HEK293T (cell line): ENCODE measurements around the gene ELP1.
"Not testable (repeated sequence)": the region's sequence is repeated elsewhere in the genome, so short reads cannot be mapped to it uniquely, and the experiment has no call there.

ENCODE experiments used
- CTCF ChIA-PET: fragments of 350-600 bp; formaldehyde crosslinking; extraction: SDS; loops from one replicate; lab custom pipeline; 2021; ENCODE audit warnings: antibody characterized with exemption, inconsistent platforms; lab: Yijun Ruan, JAX
- POLR2A ChIA-PET: fragments of 350-600 bp; formaldehyde crosslinking; extraction: SDS; loops from one replicate; lab custom pipeline; 2020; ENCODE audit warnings: antibody characterized with exemption, inconsistent platforms; lab: Yijun Ruan, JAX
- DNase-seq: peaks from one replicate; pipeline ENCODE4 v3.0.0; 2012; ENCODE audit warnings: mixed read lengths; ENCODE audit errors: extremely low spot score
- ARNT ChIP-seq: fragments of 450-650 bp; IDR thresholded peaks from 2 replicates; pipeline ENCODE4 v1.6.1; 2017; ENCODE audit warnings: mild to moderate bottlenecking
- BHLHE40 ChIP-seq: fragments of 450-650 bp; IDR thresholded peaks from 2 replicates; pipeline ENCODE4 v1.6.1; 2016; ENCODE audit warnings: mild to moderate bottlenecking, moderate library complexity, borderline replicate concordance
- CTBP1 ChIP-seq: fragments of 450-650 bp; IDR thresholded peaks from 2 replicates; pipeline ENCODE4 v1.6.1; 2016; ENCODE audit warnings: borderline replicate concordance
- ELF4 ChIP-seq: fragments of 450-650 bp; IDR thresholded peaks from 2 replicates; pipeline ENCODE4 v1.6.1; 2017; ENCODE audit warnings: antibody characterized with exemption
- FOXA1 ChIP-seq: fragments of 450-650 bp; IDR thresholded peaks from 2 replicates; pipeline ENCODE4 v1.6.1; 2016; ENCODE audit warnings: mild to moderate bottlenecking
- FOXK2 ChIP-seq: fragments of 450-650 bp; IDR thresholded peaks from 2 replicates; pipeline ENCODE4 v1.6.1; 2016; ENCODE audit warnings: mild to moderate bottlenecking
- FOXM1 ChIP-seq: fragments of 450-650 bp; IDR thresholded peaks from 2 replicates; pipeline ENCODE4 v1.6.1; 2017; ENCODE audit warnings: mild to moderate bottlenecking, borderline replicate concordance
- HDGF ChIP-seq: fragments of 450-650 bp; IDR thresholded peaks from 2 replicates; pipeline ENCODE4 v1.6.1; 2017; ENCODE audit warnings: antibody characterized with exemption, borderline replicate concordance
- L3MBTL2 ChIP-seq: fragments of 450-650 bp; conservative IDR thresholded peaks from 2 replicates; pipeline ENCODE4 v1.6.1; 2016; ENCODE audit warnings: mild to moderate bottlenecking
- LEF1 ChIP-seq: fragments of 450-650 bp; IDR thresholded peaks from 2 replicates; pipeline ENCODE4 v1.6.1; 2017; ENCODE audit warnings: mild to moderate bottlenecking, borderline replicate concordance
- NFRKB ChIP-seq: fragments of 450-650 bp; IDR thresholded peaks from 2 replicates; pipeline ENCODE4 v1.6.1; 2016; ENCODE audit warnings: mild to moderate bottlenecking, moderate library complexity
- SP1 ChIP-seq: fragments of 450-650 bp; IDR thresholded peaks from 2 replicates; pipeline ENCODE4 v1.6.1; 2017
- SUZ12 ChIP-seq: fragments of 450-650 bp; IDR thresholded peaks from 2 replicates; pipeline ENCODE4 v1.6.1; 2016; ENCODE audit warnings: mild to moderate bottlenecking
- TARDBP ChIP-seq: fragments of 450-650 bp; IDR thresholded peaks from 2 replicates; pipeline ENCODE4 v1.6.1; 2016
- ZNF384 ChIP-seq: fragments of 450-650 bp; IDR thresholded peaks from 2 replicates; pipeline ENCODE4 v1.6.1; 2016
- TF ChIP-seq, protein P1 (sequence below): fragments of 450-650 bp; IDR thresholded peaks from 2 replicates; pipeline ENCODE4 v1.6.1; 2016

Gene ELP1

DNA sequence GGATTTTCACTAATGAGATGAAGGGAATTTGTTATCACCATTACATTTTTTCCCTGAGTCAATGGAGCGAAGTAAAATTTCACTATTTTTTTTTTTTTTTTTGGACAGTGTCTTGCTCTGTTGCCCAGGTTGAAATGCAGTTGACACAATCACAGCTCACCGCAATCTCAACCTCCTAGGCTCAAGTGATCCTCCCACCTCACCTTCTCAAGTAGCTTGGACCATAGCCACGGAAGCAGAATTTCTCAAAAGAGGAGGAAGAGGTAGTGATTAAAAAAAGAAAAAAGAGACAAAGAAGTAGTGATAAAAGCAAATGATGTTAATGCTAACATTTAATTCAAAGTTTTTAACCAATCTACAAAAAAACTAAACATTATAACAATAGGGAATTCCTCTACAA lies 29.8 kb downstream of the ELP1 start:
- ChIA-PET CTCF (interaction anchor here (1.0 kb wide), 1 partner anchor 12 kb away, joined by 3 read pairs; no protein-coding TSS in a partner anchor), POLR2A (no interaction called here)
- TF ChIP-seq, protein P1, sequence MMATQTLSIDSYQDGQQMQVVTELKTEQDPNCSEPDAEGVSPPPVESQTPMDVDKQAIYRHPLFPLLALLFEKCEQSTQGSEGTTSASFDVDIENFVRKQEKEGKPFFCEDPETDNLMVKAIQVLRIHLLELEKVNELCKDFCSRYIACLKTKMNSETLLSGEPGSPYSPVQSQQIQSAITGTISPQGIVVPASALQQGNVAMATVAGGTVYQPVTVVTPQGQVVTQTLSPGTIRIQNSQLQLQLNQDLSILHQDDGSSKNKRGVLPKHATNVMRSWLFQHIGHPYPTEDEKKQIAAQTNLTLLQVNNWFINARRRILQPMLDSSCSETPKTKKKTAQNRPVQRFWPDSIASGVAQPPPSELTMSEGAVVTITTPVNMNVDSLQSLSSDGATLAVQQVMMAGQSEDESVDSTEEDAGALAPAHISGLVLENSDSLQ = no peak
- TF ChIP-seq SUZ12 (no peak), L3MBTL2 (no peak), BHLHE40 (no peak), ZNF384 (no peak), LEF1 (no peak), FOXA1 (no peak), TARDBP (no peak), HDGF (no peak), FOXM1 (no peak), NFRKB (no peak)
- DNase-seq = no peak

DNA sequence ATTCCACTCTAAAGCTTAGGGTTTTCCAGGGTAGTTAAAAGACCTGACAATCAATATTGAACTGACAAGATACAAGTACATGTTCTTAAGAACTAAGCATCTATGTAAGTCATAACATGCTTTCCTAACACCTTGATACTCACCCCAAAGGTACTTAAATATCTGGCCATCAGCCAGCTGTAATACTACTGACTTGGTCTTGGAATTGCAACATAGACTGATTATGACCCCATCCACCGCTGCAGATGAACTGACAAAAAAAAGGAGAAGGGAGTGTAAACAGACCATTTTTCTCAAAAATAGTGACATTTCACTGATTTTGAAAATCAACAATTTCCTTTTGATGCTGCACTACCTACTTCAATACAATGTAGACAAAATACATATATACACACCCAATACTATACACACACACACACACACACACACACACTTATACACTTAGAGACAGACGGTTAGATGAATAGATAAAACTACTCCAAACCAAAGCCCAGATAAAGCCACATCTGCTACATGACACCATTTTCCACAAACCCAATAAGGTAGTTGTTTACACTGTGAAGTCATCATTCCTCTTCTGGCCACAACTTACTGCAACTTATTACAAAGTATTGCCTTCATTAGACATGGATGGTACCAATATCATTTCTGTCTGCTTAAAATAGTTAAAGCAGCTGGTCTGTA lies 30.4 kb downstream of the ELP1 start:
- POLR2A ChIA-PET = no interaction called here
- TF ChIP-seq NFRKB (no peak), ELF4 (no peak), FOXM1 (no peak), ARNT (no peak), FOXK2 (no peak), LEF1 (no peak), TARDBP (no peak), BHLHE40 (no peak)
- no peak for DNase-seq
- CTCF ChIA-PET = interaction anchor here (1.0 kb wide), 1 partner anchor 11 kb away, joined by 3 read pairs; no protein-coding TSS in a partner anchor

DNA sequence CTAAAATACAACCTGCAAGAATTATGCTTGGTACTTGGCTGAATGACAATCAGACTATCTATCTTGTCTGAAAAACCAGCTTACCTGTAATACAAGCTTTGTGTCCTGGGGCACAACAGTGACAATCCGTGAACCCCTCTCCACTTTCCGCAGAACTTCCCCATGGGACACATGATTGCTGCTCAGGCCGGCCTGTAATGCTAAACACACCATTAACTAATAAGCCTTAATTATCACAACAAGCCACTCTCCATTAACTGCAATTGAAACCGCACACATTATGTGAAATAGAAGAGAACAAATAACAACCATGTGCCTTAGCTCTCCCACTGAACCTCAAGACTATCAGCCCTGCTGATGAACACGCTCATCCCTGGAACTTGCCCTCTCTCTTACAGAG lies 33.7 kb downstream of the ELP1 start:
- DNase-seq = no peak
- TF ChIP-seq CTBP1 = no peak

DNA sequence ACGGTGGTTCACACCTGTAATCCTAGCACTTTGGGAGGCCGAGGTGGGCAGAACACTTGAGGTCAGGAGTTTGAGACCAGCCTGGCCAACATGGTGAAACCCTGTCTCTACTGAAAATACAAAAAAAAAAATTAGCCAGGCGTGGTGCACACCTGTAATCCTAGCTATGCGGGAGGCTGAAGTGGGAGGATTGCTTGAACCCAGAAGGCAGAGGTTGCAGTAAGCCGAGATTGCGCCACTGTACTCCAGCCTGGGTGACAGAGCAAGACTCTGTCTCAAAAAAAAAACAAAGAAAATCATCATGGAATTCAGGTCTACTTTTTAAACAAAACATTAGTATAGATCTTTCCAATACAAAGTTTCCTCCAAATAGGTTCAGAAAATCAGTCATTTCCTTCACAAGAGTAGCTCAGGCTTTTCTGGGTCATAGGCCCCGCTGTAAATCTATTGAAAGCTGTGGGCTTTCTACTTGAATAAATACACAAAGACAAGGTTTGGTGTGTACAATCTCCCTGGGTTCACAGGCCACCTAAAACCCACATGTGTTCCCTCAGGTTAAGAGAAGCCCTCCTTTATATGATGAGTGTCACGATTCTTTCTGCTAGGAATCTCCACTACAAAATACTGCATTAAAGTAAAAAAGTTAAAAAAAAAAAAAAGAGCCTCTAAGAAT lies 34.8 kb downstream of the ELP1 start:
- DNase-seq, CTCF ChIA-PET, POLR2A ChIA-PET: not testable (repeated sequence)

More for the DNA sequence above, 33.7 kb downstream of the ELP1 start:
- ChIA-PET CTCF (no interaction called here), POLR2A (no interaction called here)

DNA sequence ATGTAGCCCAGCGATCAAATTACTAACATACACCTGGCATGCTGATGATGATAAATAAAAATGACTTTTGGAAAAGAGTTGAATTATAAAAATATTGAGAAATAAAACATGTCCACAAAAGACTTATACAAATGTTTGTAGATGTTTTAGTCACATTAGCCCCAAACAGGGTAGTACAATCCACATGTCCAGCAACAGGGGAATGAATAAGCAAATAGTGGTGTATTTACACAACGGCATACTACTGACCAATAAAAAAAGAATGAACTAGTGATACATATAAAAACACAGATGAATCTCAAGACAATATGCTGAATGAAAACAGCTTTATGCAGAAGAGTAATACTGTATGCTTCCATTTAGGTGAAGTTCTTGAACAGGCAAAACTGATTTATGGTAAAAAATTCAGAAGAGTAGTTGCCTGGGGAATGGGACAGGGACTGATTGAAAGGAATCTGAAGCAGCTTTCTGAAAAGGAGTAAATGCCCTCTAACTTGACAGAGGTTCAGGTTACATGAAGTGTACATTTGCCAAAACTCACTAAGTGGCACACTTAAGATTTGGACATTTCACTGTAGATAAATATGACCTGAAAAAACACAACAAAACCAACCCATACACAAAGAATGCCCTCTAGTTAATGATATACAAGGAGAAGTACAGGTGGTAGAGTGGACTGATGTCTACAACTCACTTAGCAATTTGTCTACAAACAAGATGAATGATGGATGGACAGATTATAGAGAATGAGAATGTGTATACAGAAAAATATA lies 36.4 kb downstream of the ELP1 start:
- no peak for DNase-seq
- ChIA-PET POLR2A (no interaction called here), CTCF (no interaction called here)
- TF ChIP-seq FOXK2 = no peak
- TF ChIP-seq FOXM1 = no peak
- TF ChIP-seq TARDBP = no peak
- no peak for TF ChIP-seq HDGF
- no peak for TF ChIP-seq FOXA1
- no peak for TF ChIP-seq SUZ12
- no peak for TF ChIP-seq CTBP1
- no peak for TF ChIP-seq NFRKB
- no peak for TF ChIP-seq ARNT
- no peak for TF ChIP-seq L3MBTL2
- TF ChIP-seq ZNF384 = no peak
- TF ChIP-seq LEF1 = no peak

DNA sequence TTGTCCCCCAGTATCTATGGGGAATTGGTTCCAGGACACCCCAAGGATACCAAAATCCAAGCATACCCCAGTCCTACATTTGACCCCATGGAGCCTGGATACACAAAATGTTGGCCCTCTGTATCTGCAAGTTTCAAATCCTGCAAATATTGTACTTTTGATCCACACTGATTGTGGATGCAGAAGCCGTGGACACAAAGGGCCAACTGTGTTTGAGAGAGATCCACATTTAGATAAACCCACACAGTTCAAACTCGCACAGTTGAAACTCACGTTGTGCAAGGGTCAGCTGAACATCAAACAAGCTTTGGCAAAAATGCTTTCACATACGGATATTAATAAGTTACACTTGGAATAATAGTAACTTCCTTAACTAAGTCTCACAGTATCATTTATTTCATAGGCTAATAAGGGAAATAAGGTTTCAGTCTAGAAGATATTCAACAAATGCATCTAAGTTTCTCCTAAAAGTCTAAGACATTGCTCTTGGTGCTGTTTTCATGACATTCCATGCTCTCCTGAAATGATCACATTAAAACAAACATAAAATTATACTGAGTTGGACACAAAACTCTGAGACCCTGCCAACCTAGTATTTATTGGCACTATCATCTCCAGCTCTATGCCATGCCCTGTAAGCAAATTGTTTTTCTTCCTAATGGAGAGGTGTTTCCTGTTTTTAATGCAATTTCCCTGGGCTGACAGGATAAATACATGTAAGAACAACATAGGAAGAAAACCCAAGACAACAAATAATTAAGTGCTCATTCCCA lies 39.5 kb downstream of the ELP1 start:
- TF ChIP-seq TARDBP (no peak), FOXK2 (no peak), HDGF (no peak), NFRKB (no peak), L3MBTL2 (no peak), ELF4 (no peak), SUZ12 (no peak), FOXA1 (no peak), SP1 (no peak), ARNT (no peak), ZNF384 (no peak), FOXM1 (no peak), CTBP1 (no peak), LEF1 (no peak)
- DNase-seq = no peak
- ChIA-PET POLR2A (no interaction called here), CTCF (interaction anchor here (0.6 kb wide), 1 partner anchor 370 kb away, joined by 3 read pairs; no protein-coding TSS in a partner anchor)

DNA sequence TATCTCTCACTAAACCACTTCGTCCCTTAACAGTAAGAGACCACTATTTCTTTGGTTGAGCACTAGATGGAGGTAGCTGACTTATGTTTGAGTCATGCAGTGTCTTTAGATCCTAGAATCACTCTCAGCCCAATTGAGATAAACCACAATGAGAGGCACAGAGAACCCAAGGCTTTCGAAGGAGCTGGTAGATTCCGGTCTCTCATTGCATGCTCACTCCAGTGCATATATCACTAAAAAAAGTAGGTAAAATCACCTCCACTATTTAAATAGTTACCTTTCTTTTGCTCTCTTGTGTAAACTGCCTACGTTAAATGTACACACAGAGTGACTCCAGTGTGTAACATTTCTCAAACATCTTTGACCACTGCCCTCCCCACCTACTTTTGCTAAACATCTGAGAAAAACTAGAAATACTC lies 44.3 kb downstream of the ELP1 start:
- DNase-seq = no peak
- ChIA-PET POLR2A (no interaction called here), CTCF (no interaction called here)
- no peak for TF ChIP-seq FOXA1

DNA sequence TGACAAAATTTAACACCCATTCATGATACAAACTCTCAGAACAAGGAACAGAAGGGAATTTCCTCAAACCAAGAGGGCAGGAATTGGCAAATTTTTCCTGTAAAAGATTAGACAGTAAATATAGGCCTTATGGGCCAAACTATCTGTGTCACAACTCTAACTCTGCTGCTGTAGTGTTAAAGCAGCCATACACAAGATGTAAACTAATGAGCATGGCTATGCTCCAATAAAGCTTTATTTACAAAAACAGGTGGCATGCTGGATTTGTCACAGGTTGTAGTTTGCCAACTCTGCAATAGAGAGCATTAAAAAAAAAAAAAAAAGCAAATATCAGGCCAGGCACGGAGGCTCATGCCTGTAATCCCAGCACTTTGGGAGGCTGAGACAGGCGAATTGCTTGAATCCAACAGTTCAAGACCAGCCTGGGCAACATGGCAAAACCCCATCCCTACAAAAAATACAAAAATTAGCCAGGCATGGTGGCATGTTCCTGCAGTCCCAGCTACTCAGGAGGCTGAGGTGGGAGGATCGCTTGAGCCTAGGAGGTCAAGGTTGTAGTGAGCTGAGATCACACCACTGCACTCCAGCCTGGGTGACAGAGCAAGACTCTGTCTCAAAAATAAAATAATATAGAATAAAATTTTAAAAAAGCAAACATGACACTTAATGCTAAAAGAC lies 47.2 kb downstream of the ELP1 start:
- DNase-seq, CTCF ChIA-PET, POLR2A ChIA-PET: not testable (repeated sequence)
